Heart left ventricle (tissue), 16 donors: ENCODE measurements around the gene HAPLN2. TPM values are rescaled to one million over a fixed set of nuclear protein-coding genes. Genes with fewer than 3 reads are reported as not detected.

Source experiments
- ATAC-seq, 4 donors: fragments of 200-7000 bp; cut with Tn5 transposase; one replicate each; pipeline ENCODE4 v1.9.1; 2020 to 2022; ENCODE audit warnings: moderate library complexity in 4 of 4, mild to moderate bottlenecking in 3 of 4, moderate number of reproducible peaks in 1 of 4
- DNase-seq, 5 donors: peaks; one replicate each; pipeline ENCODE4 v3.0.0-alpha.2; 2020
- H3K27ac ChIP-seq, 12 donors: fragments of 200-600 bp; sonication (generic) in 4 of 12; one replicate each; pipeline versions ENCODE4 v1.5.0 to v1.8.0; 2016 to 2022; ENCODE audit warnings: mild to moderate bottlenecking in 2 of 12
- H3K27me3 ChIP-seq, 9 donors: fragments of 200-600 bp; sonication (generic) in 2 of 9; one replicate each; pipeline versions ENCODE4 v1.5.1 to v1.8.0; 2016 to 2022; ENCODE audit warnings: mild to moderate bottlenecking in 3 of 9
- H3K36me3 ChIP-seq, 9 donors: fragments of 200-600 bp; sonication (generic) in 2 of 9; one replicate each; pipeline versions ENCODE4 v1.5.0 to v1.8.0; 2018 to 2022; ENCODE audit warnings: mild to moderate bottlenecking in 2 of 9
- H3K4me1 ChIP-seq, 12 donors: fragments of 200-600 bp; sonication (generic) in 4 of 12; one replicate each; pipeline versions ENCODE4 v1.5.0 to v1.8.0; 2016 to 2022; ENCODE audit warnings: mild to moderate bottlenecking in 3 of 12
- H3K4me3 ChIP-seq, 12 donors: fragments of 200-600 bp; sonication (generic) in 4 of 12; one replicate each; pipeline versions ENCODE4 v1.5.0 to v1.8.0; 2017 to 2022; ENCODE audit warnings: mild to moderate bottlenecking in 9 of 12, moderate library complexity in 4 of 12
- H3K9me3 ChIP-seq, 12 donors: fragments of 200-600 bp; sonication (generic) in 4 of 12; one replicate each; pipeline versions ENCODE4 v1.5.0 to v1.8.0; 2016 to 2022; ENCODE audit warnings: mild to moderate bottlenecking in 1 of 12
- POLR2A ChIP-seq, 2 donors: fragments of 450-650 bp; IDR thresholded peaks; one replicate each; pipeline ENCODE4 v1.6.1; 2017; ENCODE audit warnings: antibody characterized with exemption in 2 of 2, mild to moderate bottlenecking in 2 of 2, moderate library complexity in 2 of 2
- WGBS, 4 donors: extraction: QIAGEN DNeasy Blood & Tissue Kit in 2 of 4; methylation state at CpG; one replicate each; pipeline versions ENCODE4 v1.1.5 to v1.1.7; 2013 to 2018; 5-methylcytosine and 5-hydroxymethylcytosine counted together
- intact Hi-C, 10 donors: fragments of 100-400 bp; cut with DNase I; formaldehyde crosslinking; loops; one replicate each; pipeline versions ENCODE4 v1.11.1 to v1.14.2; 2022
- polyA plus RNA-seq, 2 donors: library from polyadenylated mRNA; stranded (reverse); fragments of 200-250 nt; gene quantifications; one replicate each; pipeline ENCODE4 v1.2.3, GENCODE V29; 2013
- total RNA-seq, 9 donors: library from RNA; depleted of rRNA in 2 of 9; stranded (reverse); fragments of >200 nt in 2 of 9; fragmentation: NEBNext Ultra II Directional in 3 of 9; extraction: Animal tissue kit (Norgen Biotek cat#: 25700) in 3 of 9; gene quantifications; one replicate each; pipeline versions ENCODE4 v1.1.0 to v1.2.4, GENCODE V29; 2016 to 2023
- TF ChIP-seq, protein P1 (sequence below), 12 donors: fragments of 200-600 bp; sonication (generic) in 4 of 12; IDR thresholded peaks; one replicate each; pipeline versions ENCODE4 v1.5.0 to v1.8.0; 2018 to 2022; ENCODE audit warnings: antibody characterized with exemption in 12 of 12, mild to moderate bottlenecking in 5 of 12
- donor health status: ischemic (EF 13 %, LVEDD 7.1; RV severe dilation, severe dysfunction).
- donor health status: healthy with polysubstance abuse.
- donor health status: DM: no; HTN: yes; CAD: no.
- donor health status: DM: no; HTN: no; CAD: no.
- donor health status: ischemic (EF 25% LVEDD 6.9; RV normal size, moderate dysfunction).
- donor health status: ischemic (EF 25% LVEDD 5.7; RV mildly dilated, moderate dysfunction).
- donor health status: healthy.
- donor health status: DM: yes; HTN: yes; CAD: no.
- donor health status: ischemic (EF 35%, LVEDD 5.7; RV mildly dilated, moderate dysfunction).
- donor health status: nonischemic (EF 11% LVEDD 7.7; RV severe dilation, severe dysfunction).
- donor health status: DM: yes; HTN: yes; CAD: no.
- donor health status: PGD.
- donor health status: ischemic (EF 29% LVEDD 5.4; RV normal size, mild dysfunction).
- donor health status: nonischemic (EF 23%, LVEDD 6.1; RV moderate dilation, normal function).

HAPLN2 gene
- total and polyA plus RNA-seq, 11 donors: 0.52 to 3.0 (median 1.1) TPM

DNA sequence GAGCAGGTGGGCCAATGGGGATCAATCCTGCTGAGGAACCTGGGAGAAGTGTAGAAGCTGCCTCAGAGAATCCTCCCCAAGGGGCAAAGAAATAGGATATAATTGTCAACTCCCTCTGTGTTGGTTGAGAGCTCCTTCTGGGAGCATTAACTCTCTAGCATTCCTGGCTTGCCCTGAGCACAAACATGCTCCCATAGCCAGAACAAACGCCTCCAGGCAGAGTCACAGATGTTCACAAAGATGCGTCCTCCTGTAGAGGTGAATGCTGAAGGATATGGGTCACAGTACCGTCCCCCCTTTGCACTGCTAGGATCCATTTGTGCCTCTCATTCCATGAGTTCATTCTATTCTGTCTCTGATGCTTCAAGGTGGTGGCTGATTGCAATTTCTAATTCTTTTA, 13.1 kb downstream of the HAPLN2 start:
- Histone ChIP-seq H3K27me3 (peaks cover 6 to 73% (median 16%) of the 10 kb centered on the region in 9 donors), H3K9me3 (no peaks in the 10 kb centered on the region), H3K4me3 (no peak overlapping the region), H3K4me1 (no peaks in the 10 kb centered on the region), H3K36me3 (no peaks in the 10 kb centered on the region), H3K27ac (no peak overlapping the region)
- ATAC-seq (no peak), DNase-seq (no peak)
- intact Hi-C loops: no loop called here
- no peak for TF ChIP-seq POLR2A (IDR thresholded peaks at IDR 0.05)
- TF ChIP-seq, protein P1, sequence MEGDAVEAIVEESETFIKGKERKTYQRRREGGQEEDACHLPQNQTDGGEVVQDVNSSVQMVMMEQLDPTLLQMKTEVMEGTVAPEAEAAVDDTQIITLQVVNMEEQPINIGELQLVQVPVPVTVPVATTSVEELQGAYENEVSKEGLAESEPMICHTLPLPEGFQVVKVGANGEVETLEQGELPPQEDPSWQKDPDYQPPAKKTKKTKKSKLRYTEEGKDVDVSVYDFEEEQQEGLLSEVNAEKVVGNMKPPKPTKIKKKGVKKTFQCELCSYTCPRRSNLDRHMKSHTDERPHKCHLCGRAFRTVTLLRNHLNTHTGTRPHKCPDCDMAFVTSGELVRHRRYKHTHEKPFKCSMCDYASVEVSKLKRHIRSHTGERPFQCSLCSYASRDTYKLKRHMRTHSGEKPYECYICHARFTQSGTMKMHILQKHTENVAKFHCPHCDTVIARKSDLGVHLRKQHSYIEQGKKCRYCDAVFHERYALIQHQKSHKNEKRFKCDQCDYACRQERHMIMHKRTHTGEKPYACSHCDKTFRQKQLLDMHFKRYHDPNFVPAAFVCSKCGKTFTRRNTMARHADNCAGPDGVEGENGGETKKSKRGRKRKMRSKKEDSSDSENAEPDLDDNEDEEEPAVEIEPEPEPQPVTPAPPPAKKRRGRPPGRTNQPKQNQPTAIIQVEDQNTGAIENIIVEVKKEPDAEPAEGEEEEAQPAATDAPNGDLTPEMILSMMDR (IDR thresholded peaks at IDR 0.05): no peak
- 65 to 80% (median 69%) methylated on average over 3 of the region's 3 CpGs for WGBS, 4 donors

DNA sequence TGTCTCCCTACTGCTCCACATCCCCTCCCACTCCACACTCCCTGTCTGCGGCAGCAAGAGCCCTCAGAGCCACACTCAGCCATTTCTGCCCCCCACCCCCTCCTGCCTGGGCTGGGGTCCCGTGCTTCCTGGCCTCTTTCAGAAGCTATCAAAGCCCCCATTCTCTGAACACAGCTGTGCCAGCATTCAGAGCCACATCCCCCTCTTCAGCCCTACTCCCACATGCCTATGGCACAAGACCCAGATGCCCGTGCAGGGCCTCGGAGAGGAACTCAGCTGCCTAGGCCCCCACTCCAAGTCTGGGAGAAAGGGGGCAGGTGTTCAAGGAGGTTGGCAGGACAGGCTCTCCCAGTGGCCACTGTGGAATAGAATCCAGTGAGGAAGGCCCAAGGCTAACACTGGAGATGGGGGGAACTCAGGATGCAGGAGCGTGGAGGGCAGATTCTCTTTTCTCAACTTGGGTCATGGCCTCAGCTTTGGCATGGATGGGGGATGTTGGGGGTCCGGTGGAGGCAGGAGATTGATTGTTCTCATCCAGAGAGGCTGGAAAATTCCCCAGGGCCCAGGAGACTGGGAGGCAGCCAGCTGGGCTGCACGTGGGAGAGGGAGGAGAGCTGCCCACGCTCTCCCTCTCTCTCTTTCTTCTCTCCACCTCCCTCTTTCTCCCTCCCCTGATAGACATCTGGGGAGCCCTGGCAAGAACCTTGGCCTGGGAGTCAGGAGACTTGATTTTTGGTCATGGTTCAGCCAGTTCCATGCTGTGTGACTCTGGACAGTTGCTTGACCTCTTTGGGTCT, 19.2 kb downstream of the HAPLN2 start:
- H3K27me3 ChIP-seq: peaks cover 24 to 85% (median 50%) of the 10 kb centered on the region in 9 donors
- no peak overlapping the region for H3K4me3 ChIP-seq
- H3K9me3 ChIP-seq: no peaks in the 10 kb centered on the region
- no peak for DNase-seq
- H3K27ac ChIP-seq: no peak overlapping the region
- ATAC-seq: no peak
- peaks cover 0 to 19% (median 13%) of the 10 kb centered on the region in 12 donors for H3K4me1 ChIP-seq
- intact Hi-C loops: no loop called here
- TF ChIP-seq POLR2A (IDR thresholded peaks at IDR 0.05): no peak
- TF ChIP-seq, protein P1 (IDR thresholded peaks at IDR 0.05): no peak
- WGBS, 4 donors: 57 to 66% (median 62%) methylated on average over 8 of the region's 8 CpGs
- H3K36me3 ChIP-seq: no peaks in the 10 kb centered on the region

DNA sequence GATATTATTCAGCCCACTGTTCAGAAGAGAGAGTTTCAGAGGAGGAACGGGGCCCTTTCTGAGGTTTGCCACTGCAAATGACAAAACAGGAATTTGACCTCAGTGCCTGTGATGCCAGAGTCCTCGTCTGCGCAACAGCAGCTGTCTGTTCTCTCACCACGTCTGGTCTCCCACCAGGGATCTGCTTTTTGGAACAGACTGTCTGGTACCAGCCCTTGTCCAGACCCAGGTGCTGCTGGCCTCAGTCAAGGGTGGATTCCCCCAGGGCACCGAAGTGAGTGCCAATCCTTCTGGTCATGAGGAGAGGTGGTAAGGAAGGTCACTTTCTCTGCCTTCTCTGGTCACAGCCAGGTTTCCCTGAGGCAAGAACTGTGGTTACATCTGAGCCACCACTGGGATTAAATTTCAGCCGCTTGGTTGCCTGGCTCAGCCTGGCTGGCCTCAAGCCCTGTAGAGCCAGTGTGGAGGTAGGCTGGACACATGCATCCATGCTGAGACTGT, 20.4 kb downstream of the HAPLN2 start:
- Histone ChIP-seq H3K4me3 (no peak overlapping the region), H3K36me3 (no peaks in the 10 kb centered on the region), H3K4me1 (peaks cover 0 to 19% (median 13%) of the 10 kb centered on the region in 12 donors), H3K9me3 (no peaks in the 10 kb centered on the region), H3K27me3 (peaks cover 24 to 88% (median 51%) of the 10 kb centered on the region in 9 donors), H3K27ac (no peak overlapping the region)
- ATAC-seq (no peak), DNase-seq (no peak)
- intact Hi-C loops: no loop called here
- TF ChIP-seq, protein P1 (IDR thresholded peaks at IDR 0.05): no peak
- TF ChIP-seq POLR2A (IDR thresholded peaks at IDR 0.05): no peak
- 60 to 63% (median 61%) methylated on average over 6 of the region's 6 CpGs for WGBS, 4 donors

DNA sequence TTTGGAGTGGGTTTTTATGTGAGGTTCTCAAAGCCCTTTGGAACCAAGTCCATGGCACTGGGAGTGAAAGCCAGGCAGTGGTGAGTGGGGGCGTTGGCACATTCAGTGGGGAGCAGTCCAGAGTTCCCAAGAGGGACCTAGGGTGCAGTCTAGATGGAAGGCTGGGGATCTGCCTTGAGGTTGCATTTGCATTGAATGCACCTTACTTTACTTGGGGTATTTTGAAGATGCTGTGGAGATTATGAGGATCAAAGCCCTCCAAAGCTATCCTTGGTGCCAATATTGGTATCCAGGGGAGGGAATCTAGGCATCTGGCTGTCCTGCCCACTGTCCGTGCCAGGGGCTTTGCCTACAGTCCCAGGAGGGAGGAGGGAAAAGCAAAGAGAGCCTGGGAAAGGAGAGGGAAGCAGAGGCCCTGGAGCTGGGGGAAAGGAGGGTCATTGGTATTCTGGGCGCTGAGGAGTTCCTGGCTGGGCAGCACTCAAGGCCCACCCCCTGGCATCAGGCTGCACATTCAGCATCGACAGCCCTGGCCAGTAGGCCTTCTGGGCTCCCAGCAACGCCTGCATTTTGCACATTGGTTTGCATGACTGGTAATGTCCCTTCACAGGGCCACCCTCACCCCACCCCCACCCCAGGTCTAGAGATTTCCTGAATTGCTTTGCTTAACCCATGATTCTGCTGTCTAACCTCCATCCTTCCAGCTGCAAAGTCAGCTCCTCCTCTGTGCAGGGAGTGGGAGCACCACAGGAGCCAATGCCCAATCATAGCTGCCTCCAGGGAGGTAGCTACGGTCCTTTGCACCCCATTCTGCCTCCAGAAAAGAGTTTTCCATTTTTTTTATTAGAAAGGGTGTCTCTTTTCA, 21.9 kb downstream of the HAPLN2 start:
- intact Hi-C loops: no loop called here
- TF ChIP-seq, protein P1 (IDR thresholded peaks at IDR 0.05): no peak
- no peak for TF ChIP-seq POLR2A (IDR thresholded peaks at IDR 0.05)
- Histone ChIP-seq H3K27ac (no peak overlapping the region), H3K4me3 (peak overlapping the region in 7 of 12 donors; percentile 45 to 51 (median 47)), H3K9me3 (no peaks in the 10 kb centered on the region), H3K27me3 (peaks cover 24 to 91% (median 63%) of the 10 kb centered on the region in 9 donors), H3K36me3 (no peaks in the 10 kb centered on the region), H3K4me1 (peaks cover 0 to 19% (median 13%) of the 10 kb centered on the region in 12 donors)
- no peak for ATAC-seq
- no peak for DNase-seq
- 34 to 56% (median 45%) methylated on average over 6 of the region's 6 CpGs for WGBS, 4 donors
